HCT116 (cell line): ENCODE results near the gene SMOC1. TPM values are rescaled to one million over a fixed set of nuclear protein-coding genes. Genes with fewer than 3 reads are reported as not detected.

ENCODE experiments used
- ATAC-seq: fragments of 200-7000 bp; cut with Tn5 transposase; 2 replicates; pipeline ENCODE4 v1.9.1; 2020; ENCODE audit warnings: mild to moderate bottlenecking, moderate library complexity
- BruUV-seq: library from RNA; stranded (reverse); fragments of 400-500 nt; replicated peaks from 2 replicates; lab custom pipeline; 2021; lab: Mats Ljungman, UMichigan
- CTCF ChIA-PET: fragments of 300-600 bp; sonication (Branson Sonifier 250); formaldehyde crosslinking; loops from one replicate; lab custom pipeline; 2021; ENCODE audit warnings: antibody characterized with exemption; lab: Charles Lee
- POLR2A ChIA-PET: fragments of 300-600, 350-600 bp; sonication (Branson Sonifier 250); formaldehyde crosslinking; loops from one replicate; lab custom pipeline; 2021; ENCODE audit warnings: antibody characterized with exemption; lab: Charles Lee
- RAD21 ChIA-PET, 2 experiments: fragments of 300-600 bp; sonication (Branson Sonifier 250); formaldehyde crosslinking; loops; one replicate each; lab custom pipeline; 2023; ENCODE audit warnings: low total read pairs in 2 of 2; ENCODE audit not compliant: uncharacterized antibody in 2 of 2, unreplicated experiment in 2 of 2, low non-redundant PET in 1 of 2; lab: Charles Lee
- DNase-seq: peaks from one replicate; pipeline ENCODE4 v3.0.0-alpha.2; 2010; ENCODE audit warnings: low read depth, low spot score
- H2AFZ ChIP-seq: fragments of 200-600 bp; shearing (Covaris generic), sonication (generic); 2 replicates; pipeline ENCODE4 v1.6.1; 2017; ENCODE audit warnings: low read depth, mixed run types, mixed read lengths, antibody characterized with exemption, low read length; ENCODE audit not compliant: poor library complexity, severe bottlenecking
- H3K27ac ChIP-seq: 2 replicates; pipeline ENCODE4 v1.5.1; 2012; ENCODE audit warnings: low read depth, low read length
- H3K27me3 ChIP-seq: fragments of 200-600 bp; sonication (generic); 2 replicates; pipeline ENCODE4 v1.6.1; 2016; ENCODE audit warnings: mixed run types, low read length, mixed read lengths; ENCODE audit not compliant: insufficient read depth
- H3K36me3 ChIP-seq, 2 experiments: fragments of 200-500 bp in 1 of 2; fragments of 200-600 bp in 1 of 2; sonication (Bioruptor generic) in 1 of 2; sonication (generic) in 1 of 2; 2 replicates each; pipeline versions ENCODE4 v1.5.1 to v1.6.1; 2014 to 2016; ENCODE audit warnings: low read length in 2 of 2, inconsistent platforms in 1 of 2, mixed read lengths in 1 of 2, mixed run types in 1 of 2; ENCODE audit not compliant: insufficient read depth in 2 of 2, control insufficient read depth in 1 of 2
- H3K4me1 ChIP-seq, 2 experiments: fragments of 200-600 bp in 1 of 2; sonication (generic) in 1 of 2; 2 replicates each; pipeline versions ENCODE4 v1.5.1 to v1.6.1; 2012 to 2017; ENCODE audit warnings: low read length in 2 of 2, inconsistent platforms in 1 of 2, mild to moderate bottlenecking in 1 of 2, mixed read lengths in 1 of 2, mixed run types in 1 of 2, moderate library complexity in 1 of 2; ENCODE audit not compliant: insufficient read depth in 2 of 2, control insufficient read depth in 1 of 2
- H3K4me2 ChIP-seq: fragments of 200-600 bp; sonication (generic); 2 replicates; pipeline ENCODE4 v1.6.1; 2017; ENCODE audit warnings: mixed run types, low read length, mixed read lengths
- H3K4me3 ChIP-seq, 2 experiments: fragments of 200-600 bp in 1 of 2; sonication (generic) in 1 of 2; replicated peaks in 1 of 2; 2 replicates each; pipeline ENCODE4 v1.5.1; 2011 to 2016; ENCODE audit warnings: low read length in 2 of 2, control low read depth in 1 of 2, low read depth in 1 of 2, mild to moderate bottlenecking in 1 of 2, mixed read lengths in 1 of 2, mixed run types in 1 of 2
- H3K79me2 ChIP-seq: fragments of 200-600 bp; sonication (generic); 2 replicates; pipeline ENCODE4 v1.6.1; 2017; ENCODE audit warnings: mild to moderate bottlenecking, mixed run types, low read length, moderate library complexity, mixed read lengths; ENCODE audit not compliant: insufficient read depth
- H3K9ac ChIP-seq: fragments of 200-600 bp; sonication (generic); 2 replicates; pipeline ENCODE4 v1.6.1; 2016; ENCODE audit warnings: low read length, mixed read lengths
- H3K9me2 ChIP-seq: fragments of 200-600 bp; sonication (generic), shearing (Covaris generic); 2 replicates; pipeline ENCODE4 v1.6.1; 2017; ENCODE audit warnings: mixed run types, mild to moderate bottlenecking, moderate library complexity; ENCODE audit not compliant: insufficient read depth
- H3K9me3 ChIP-seq, 2 experiments: fragments of 200-500 bp in 1 of 2; fragments of 200-600 bp in 1 of 2; sonication (Bioruptor generic) in 1 of 2; sonication (generic) in 1 of 2; 2 replicates each; pipeline ENCODE4 v1.6.1; 2014 to 2017; ENCODE audit warnings: low read length in 2 of 2, mixed read lengths in 2 of 2, inconsistent platforms in 1 of 2, low read depth in 1 of 2, mild to moderate bottlenecking in 1 of 2, mixed run types in 1 of 2, moderate library complexity in 1 of 2; ENCODE audit not compliant: control insufficient read depth in 1 of 2, insufficient read depth in 1 of 2
- H4K20me1 ChIP-seq: fragments of 200-600 bp; sonication (generic), shearing (Covaris generic); 2 replicates; pipeline ENCODE4 v1.6.1; 2017; ENCODE audit warnings: mixed run types, mild to moderate bottlenecking, moderate library complexity; ENCODE audit not compliant: insufficient read depth
- CBX3 ChIP-seq: IDR thresholded peaks from 2 replicates; pipeline ENCODE4 v1.6.1; 2012; ENCODE audit warnings: low read depth
- CTCF ChIP-seq, 3 experiments: fragments of 200-600 bp in 1 of 3; sonication (generic) in 1 of 3; IDR thresholded peaks in 2 of 3; conservative IDR thresholded peaks in 1 of 3; 2 replicates each; pipeline ENCODE4 v1.5.1; 2012 to 2017; ENCODE audit warnings: low read depth in 2 of 3, low read length in 2 of 3, antibody characterized with exemption in 1 of 3, borderline replicate concordance in 1 of 3, control low read depth in 1 of 3, mild to moderate bottlenecking in 1 of 3, mixed read lengths in 1 of 3, mixed run types in 1 of 3, moderate library complexity in 1 of 3; ENCODE audit not compliant: insufficient read depth in 1 of 3
- EGR1 ChIP-seq: IDR thresholded peaks from 2 replicates; pipeline ENCODE4 v1.6.1; 2012; ENCODE audit warnings: low read depth
- ELF1 ChIP-seq: IDR thresholded peaks from 2 replicates; pipeline ENCODE4 v1.6.1; 2012; ENCODE audit warnings: low read depth, borderline replicate concordance
- EZH2 ChIP-seq: fragments of 200-600 bp; sonication (generic); IDR thresholded peaks from 2 replicates; pipeline ENCODE4 v1.6.1; 2017; ENCODE audit warnings: antibody characterized with exemption, mixed run types
- EZH2phosphoT487 ChIP-seq: fragments of 200-600 bp; IDR thresholded peaks from 2 replicates; pipeline ENCODE4 v1.6.1; 2018; ENCODE audit warnings: antibody characterized with exemption, borderline replicate concordance
- FOSL1 ChIP-seq: IDR thresholded peaks from 2 replicates; pipeline ENCODE4 v1.6.1; 2012; ENCODE audit warnings: low read depth
- JUND ChIP-seq: IDR thresholded peaks from 2 replicates; pipeline ENCODE4 v1.6.1; 2012
- POLR2A ChIP-seq: IDR thresholded peaks from 2 replicates; pipeline ENCODE4 v1.7.0; 2011; ENCODE audit warnings: borderline replicate concordance; ENCODE audit not compliant: insufficient read depth, insufficient read length; ENCODE audit errors: extremely low read depth
- POLR2AphosphoS5 ChIP-seq: IDR thresholded peaks from 2 replicates; pipeline ENCODE4 v1.6.1; 2011; ENCODE audit warnings: mild to moderate bottlenecking, low read depth, low read length, moderate library complexity
- RAD21 ChIP-seq: IDR thresholded peaks from 2 replicates; pipeline ENCODE4 v1.6.1; 2012; ENCODE audit warnings: low read depth, mild to moderate bottlenecking
- REST ChIP-seq: IDR thresholded peaks from 2 replicates; pipeline ENCODE4 v1.6.1; 2012; ENCODE audit warnings: low read depth
- SIN3A ChIP-seq: IDR thresholded peaks from 2 replicates; pipeline ENCODE4 v1.6.1; 2012; ENCODE audit warnings: low read depth
- SP1 ChIP-seq: IDR thresholded peaks from 2 replicates; pipeline ENCODE4 v1.6.1; 2012; ENCODE audit warnings: low read depth
- SRF ChIP-seq: IDR thresholded peaks from 2 replicates; pipeline ENCODE4 v1.6.1; 2012; ENCODE audit warnings: low read depth
- TCF7L2 ChIP-seq: IDR thresholded peaks from 2 replicates; pipeline ENCODE4 v1.7.0; 2011; ENCODE audit warnings: borderline replicate concordance, inconsistent platforms; ENCODE audit not compliant: insufficient read depth, insufficient read length; ENCODE audit errors: extremely low read depth
- YY1 ChIP-seq: IDR thresholded peaks from 2 replicates; pipeline ENCODE4 v1.6.1; 2011; ENCODE audit warnings: low read length, low read depth, moderate library complexity, mild to moderate bottlenecking; ENCODE audit not compliant: insufficient replicate concordance; ENCODE audit errors: extremely low read depth
- intact Hi-C: fragments of 100-400 bp; cut with micrococcal nuclease; formaldehyde crosslinking; loops from 2 replicates; pipeline ENCODE4 v1.10.0; 2022
- total RNA-seq: library from RNA; stranded (reverse); gene quantifications from one replicate; pipeline ENCODE4 v1.2.1, GENCODE V29; 2021; ENCODE audit not compliant: unreplicated experiment

The SMOC1 gene
- total RNA-seq, 1 experiment from 2014 or later = not detected

- no peaks in the 10 kb centered on the region for H3K4me1 ChIP-seq
- no peaks in the 10 kb centered on the region for H3K27me3 ChIP-seq
- no peaks in the 10 kb centered on the region for H3K36me3 ChIP-seq
- ChIA-PET RAD21 (no interaction called here), POLR2A (no interaction called here), CTCF (no interaction called here)
- no peaks in the 10 kb centered on the region for H3K9me3 ChIP-seq
- H4K20me1 ChIP-seq = no peaks in the 10 kb centered on the region
- DNase-seq (no peak), ATAC-seq (no peak)
- H3K79me2 ChIP-seq = no peaks in the 10 kb centered on the region
- H3K27ac ChIP-seq = no peak overlapping the region
- H3K9me2 ChIP-seq = no peaks in the 10 kb centered on the region
- no peak overlapping the region for H2AFZ ChIP-seq
- intact Hi-C loops = no loop called here
- no peak overlapping the region for H3K4me2 ChIP-seq
- H3K9ac ChIP-seq = no peak overlapping the region
- H3K4me3 ChIP-seq = no peak overlapping the region
- no peak for TF ChIP-seq EZH2phosphoT487
- no peak for TF ChIP-seq JUND
- TF ChIP-seq RAD21 = no peak
- TF ChIP-seq ELF1 = no peak
- no peak for TF ChIP-seq CBX3
- TF ChIP-seq YY1 = no peak
- no peak for TF ChIP-seq EGR1
- no peak for TF ChIP-seq SRF
- no peak for TF ChIP-seq REST
- no peak for TF ChIP-seq FOSL1
- no peak for TF ChIP-seq POLR2A
- TF ChIP-seq SIN3A = no peak
- no peak for TF ChIP-seq CTCF (IDR thresholded peaks at IDR 0.05 in 2 of 3, conservative IDR thresholded peaks at IDR 0.05 in 1 of 3; ENCODE audit: borderline replicate concordance in 1 of 3, insufficient read depth in 1 of 3, low read depth in 2 of 3, low read length in 2 of 3)
- no peak for TF ChIP-seq SP1
- TF ChIP-seq TCF7L2 = no peak
- no peak for TF ChIP-seq POLR2AphosphoS5
- TF ChIP-seq EZH2 = no peak
- no TSS peak for BruUV-seq
Measured at GRCh38 chr14:70020352-70021170, 141.3 kb downstream of the SMOC1 start.
